ENCODE results near the gene MIR17HG. TPM values are rescaled to one million over a fixed set of nuclear protein-coding genes. Genes with fewer than 3 reads are reported as not detected.

Gene MIR17HG
- total RNA-seq = 3.3 and 6.2 TPM in 2 replicates
- 0.36 and 0.42 TPM in 2 replicates for polyA plus RNA-seq
- 0.12 and 0.36 TPM in 2 replicates for polyA plus RNA-seq (2012)
- 0.48 and 1.4 TPM in 2 replicates for polyA minus RNA-seq (ENCODE audit: low replicate concordance)

GRCh38 chr13:91347202-91347995, at the start of gene MIR17HG:
TSS of gene MIR17HG (plus strand) at chr13:91347687.
- Histone ChIP-seq H4K20me1 (ENCODE audit: control insufficient read depth, extremely low read depth, insufficient read depth, low read length) (no peaks in the 10 kb centered on the region), H3K9me3 (ENCODE audit: control insufficient read depth, insufficient read depth, low read depth, low read length) (no peaks in the 10 kb centered on the region), H3K4me2 (ENCODE audit: extremely low read depth, insufficient read depth, low read length) (peak within 1 kb of the TSS; percentile 79), H3K36me3 (ENCODE audit: control insufficient read depth, insufficient read depth, low read length) (no peaks in the 10 kb centered on the region), H3K4me1 (ENCODE audit: control insufficient read depth, extremely low read depth, insufficient read depth, low read length) (peaks cover 7% of the 10 kb centered on the region), H2AFZ (ENCODE audit: low read length) (peak within 1 kb of the TSS; percentile 58), H3K27ac (ENCODE audit: insufficient read depth, low read length) (peak within 1 kb of the TSS; percentile 64), H3K4me3 (replicated peaks in 1 of 4; ENCODE audit: control extremely low read depth in 1 of 4, insufficient read depth in 1 of 4, low read depth in 3 of 4, low read length in 4 of 4) (peak within 1 kb of the TSS; percentile 50 to 75 (median 62)), H3K79me2 (ENCODE audit: control insufficient read depth, insufficient read depth, low read length) (peaks cover 32% of the 10 kb centered on the region), H3K27me3 (ENCODE audit: control insufficient read depth, insufficient read depth, low read length) (peaks cover 8% of the 10 kb centered on the region), H3K9ac (ENCODE audit: insufficient read depth, low read length) (peak within 1 kb of the TSS; percentile 92)
- DNase-seq (ENCODE audit: low read depth in 2 of 2) = peak; percentile 86 to 87
- TF ChIP-seq EZH2 (IDR thresholded peaks at IDR 0.05; ENCODE audit: low read length, missing control alignments) = peak; percentile 23
- TF ChIP-seq CTCF (conservative IDR thresholded peaks at IDR 0.05 in 1 of 2, IDR thresholded peaks at IDR 0.05 in 1 of 2; ENCODE audit: low read depth in 1 of 2, low read length in 2 of 2) = no peak

- no peak overlapping the region for H3K4me2 ChIP-seq (ENCODE audit: extremely low read depth, insufficient read depth, low read length)
- TF ChIP-seq CTCF (conservative IDR thresholded peaks at IDR 0.05 in 1 of 2, IDR thresholded peaks at IDR 0.05 in 1 of 2; ENCODE audit: low read depth in 1 of 2, low read length in 2 of 2) = no peak
- TF ChIP-seq EZH2 (IDR thresholded peaks at IDR 0.05; ENCODE audit: low read length, missing control alignments) = no peak
- no peaks in the 10 kb centered on the region for H3K9me3 ChIP-seq (ENCODE audit: control insufficient read depth, insufficient read depth, low read depth, low read length)
- no peak overlapping the region for H2AFZ ChIP-seq (ENCODE audit: low read length)
- H3K27me3 ChIP-seq (ENCODE audit: control insufficient read depth, insufficient read depth, low read length) = no peaks in the 10 kb centered on the region
- H3K27ac ChIP-seq (ENCODE audit: insufficient read depth, low read length) = no peak overlapping the region
- H3K4me1 ChIP-seq (ENCODE audit: control insufficient read depth, extremely low read depth, insufficient read depth, low read length) = no peaks in the 10 kb centered on the region
- no peak for DNase-seq (ENCODE audit: low read depth in 2 of 2)
- no peak overlapping the region for H3K4me3 ChIP-seq (replicated peaks in 1 of 4; ENCODE audit: control extremely low read depth in 1 of 4, insufficient read depth in 1 of 4, low read depth in 3 of 4, low read length in 4 of 4)
- no peaks in the 10 kb centered on the region for H4K20me1 ChIP-seq (ENCODE audit: control insufficient read depth, extremely low read depth, insufficient read depth, low read length)
- H3K79me2 ChIP-seq (ENCODE audit: control insufficient read depth, insufficient read depth, low read length) = no peaks in the 10 kb centered on the region
- no peak overlapping the region for H3K9ac ChIP-seq (ENCODE audit: insufficient read depth, low read length)
- no peaks in the 10 kb centered on the region for H3K36me3 ChIP-seq (ENCODE audit: control insufficient read depth, insufficient read depth, low read length)
Measured at GRCh38 chr13:91298060-91298459, 49.4 kb upstream of the MIR17HG start.

GRCh38 chr13:91302111-91302510, 45.4 kb upstream of the MIR17HG start:
- TF ChIP-seq CTCF (conservative IDR thresholded peaks at IDR 0.05 in 1 of 2, IDR thresholded peaks at IDR 0.05 in 1 of 2; ENCODE audit: low read depth in 1 of 2, low read length in 2 of 2) = no peak
- no peak for TF ChIP-seq EZH2 (IDR thresholded peaks at IDR 0.05; ENCODE audit: low read length, missing control alignments)
- Histone ChIP-seq H3K9ac (ENCODE audit: insufficient read depth, low read length) (no peak overlapping the region), H3K27ac (ENCODE audit: insufficient read depth, low read length) (no peak overlapping the region), H3K79me2 (ENCODE audit: control insufficient read depth, insufficient read depth, low read length) (no peaks in the 10 kb centered on the region), H3K4me1 (ENCODE audit: control insufficient read depth, extremely low read depth, insufficient read depth, low read length) (no peaks in the 10 kb centered on the region), H3K4me2 (ENCODE audit: extremely low read depth, insufficient read depth, low read length) (no peak overlapping the region), H3K36me3 (ENCODE audit: control insufficient read depth, insufficient read depth, low read length) (no peaks in the 10 kb centered on the region), H3K4me3 (replicated peaks in 1 of 4; ENCODE audit: control extremely low read depth in 1 of 4, insufficient read depth in 1 of 4, low read depth in 3 of 4, low read length in 4 of 4) (no peak overlapping the region), H2AFZ (ENCODE audit: low read length) (no peak overlapping the region), H3K9me3 (ENCODE audit: control insufficient read depth, insufficient read depth, low read depth, low read length) (no peaks in the 10 kb centered on the region), H3K27me3 (ENCODE audit: control insufficient read depth, insufficient read depth, low read length) (no peaks in the 10 kb centered on the region), H4K20me1 (ENCODE audit: control insufficient read depth, extremely low read depth, insufficient read depth, low read length) (no peaks in the 10 kb centered on the region)
- DNase-seq (ENCODE audit: low read depth in 2 of 2) = no peak

All from fibroblast of lung (primary cell).